HL-60 (cell line): Measurements from ENCODE around the gene XPOT.

ENCODE experiments used
- DNase-seq, 2 experiments: peaks; one replicate each; pipeline ENCODE4 v3.0.0-alpha.2; 2010 to 2020; ENCODE audit warnings: low read depth in 1 of 2, low spot score in 1 of 2
- H3K27ac ChIP-seq: fragments of 250-450 bp; sonication (Bioruptor Pico); replicated peaks from 2 replicates; pipeline ENCODE4 v1.5.1; 2020; ENCODE audit warnings: mild to moderate bottlenecking, moderate library complexity
- H3K27me3 ChIP-seq: fragments of 250-450 bp; sonication (Bioruptor Pico); 2 replicates; pipeline ENCODE4 v1.5.1; 2021; ENCODE audit warnings: mild to moderate bottlenecking, moderate library complexity; ENCODE audit not compliant: insufficient read depth, poor library complexity, severe bottlenecking
- H3K4me3 ChIP-seq: replicated peaks from 2 replicates; pipeline ENCODE4 v1.5.1; 2011; ENCODE audit warnings: mild to moderate bottlenecking, control low read depth, low read length; ENCODE audit not compliant: insufficient read depth
- CTCF ChIP-seq: IDR thresholded peaks from one replicate; pipeline ENCODE4 v1.5.1; 2011; ENCODE audit warnings: low read length, control low read depth, inconsistent platforms; ENCODE audit not compliant: insufficient read depth
- GABPA ChIP-seq: IDR thresholded peaks from 2 replicates; pipeline ENCODE4 v1.6.1; 2012; ENCODE audit warnings: low read depth
- POLR2AphosphoS5 ChIP-seq: IDR thresholded peaks from 2 replicates; pipeline ENCODE4 v1.6.1; 2012; ENCODE audit warnings: low read depth
- REST ChIP-seq: IDR thresholded peaks from 2 replicates; pipeline ENCODE4 v1.6.1; 2012; ENCODE audit warnings: low read depth; ENCODE audit not compliant: insufficient replicate concordance
- SPI1 ChIP-seq: IDR thresholded peaks from 2 replicates; pipeline ENCODE4 v1.6.1; 2012; ENCODE audit warnings: low read depth, mild to moderate bottlenecking, borderline replicate concordance

Gene XPOT

GRCh38 chr12:64494998-64495729 lies 91.0 kb downstream of the XPOT start:
- H3K4me3 ChIP-seq: no peak overlapping the region
- no peak overlapping the region for H3K27ac ChIP-seq
- DNase-seq: no peak
- H3K27me3 ChIP-seq: no peaks in the 10 kb centered on the region
- TF ChIP-seq REST (no peak), GABPA (no peak), SPI1 (no peak), POLR2AphosphoS5 (no peak), CTCF (no peak)

GRCh38 chr12:64496839-64497400 lies 92.7 kb downstream of the XPOT start:
- Histone ChIP-seq H3K4me3 (no peak overlapping the region), H3K27ac (no peak overlapping the region), H3K27me3 (no peaks in the 10 kb centered on the region)
- TF ChIP-seq POLR2AphosphoS5 (no peak), CTCF (no peak), REST (no peak), SPI1 (no peak), GABPA (no peak)
- no peak for DNase-seq

- no peak for TF ChIP-seq REST
- TF ChIP-seq GABPA: no peak
- TF ChIP-seq CTCF: no peak
- no peak for TF ChIP-seq POLR2AphosphoS5
- TF ChIP-seq SPI1: no peak
- H3K4me3 ChIP-seq: no peak overlapping the region
- DNase-seq: no peak
- H3K27ac ChIP-seq: no peak overlapping the region
- H3K27me3 ChIP-seq: no peaks in the 10 kb centered on the region
Measured at GRCh38 chr12:64497484-64497883, 93.3 kb downstream of the XPOT start.
